B cell (primary cell): ENCODE results near the gene OR52E1. TPM values are rescaled to one million over a fixed set of nuclear protein-coding genes. Genes with fewer than 3 reads are reported as not detected.

Source experiments
- ATAC-seq: fragments of 200-7000 bp; cut with Tn5 transposase; one replicate; pipeline ENCODE4 v1.10.0; 2021; ENCODE audit warnings: low read depth, mild to moderate bottlenecking, moderate number of reproducible peaks, moderate library complexity
- CTCF ChIA-PET: fragments of 350-600 bp; sonication (Branson Sonifier 250); formaldehyde crosslinking; loops from one replicate; lab custom pipeline; 2021; ENCODE audit warnings: antibody characterized with exemption, inconsistent platforms; lab: Charles Lee
- POLR2A ChIA-PET: fragments of 350-600 bp; sonication (Branson Sonifier 250); formaldehyde crosslinking; loops from one replicate; lab custom pipeline; 2021; ENCODE audit warnings: antibody characterized with exemption; lab: Charles Lee
- DNase-seq: peaks from one replicate; pipeline ENCODE4 v3.0.0; 2013
- H2AFZ ChIP-seq: 2 replicates; pipeline ENCODE4 v1.6.1; 2012; ENCODE audit warnings: mild to moderate bottlenecking, low read depth, low read length; ENCODE audit not compliant: insufficient read depth, poor library complexity, severe bottlenecking
- H3K27ac ChIP-seq, 2 donors: 1 replicate in 1 of 2; 2 replicates in 1 of 2; pipeline ENCODE4 v1.5.1; 2012 to 2013; ENCODE audit warnings: low read length in 2 of 2, mild to moderate bottlenecking in 2 of 2, moderate library complexity in 1 of 2
- H3K27me3 ChIP-seq, 4 experiments: fragments of 200-600 bp in 1 of 4; sonication (generic) in 1 of 4; replicated peaks in 1 of 4; 1 replicate in 2 of 4; 2 replicates in 2 of 4; pipeline versions ENCODE4 v1.6.1 to v1.7.0; 2013 to 2016; ENCODE audit warnings: low read length in 3 of 4, mild to moderate bottlenecking in 2 of 4, mixed read lengths in 1 of 4, moderate library complexity in 1 of 4; ENCODE audit not compliant: insufficient read depth in 4 of 4, control insufficient read depth in 3 of 4; ENCODE audit errors: control extremely low read depth in 1 of 4
- H3K36me3 ChIP-seq, 2 experiments: replicated peaks in 1 of 2; 1 replicate in 1 of 2; 2 replicates in 1 of 2; pipeline versions ENCODE4 v1.6.1 to v1.7.1; 2013; ENCODE audit warnings: low read length in 1 of 2; ENCODE audit not compliant: insufficient read depth in 2 of 2, control insufficient read depth in 1 of 2; ENCODE audit errors: control extremely low read depth in 1 of 2, extremely low read depth in 1 of 2
- H3K4me1 ChIP-seq, 2 donors: fragments of 200-600 bp in 1 of 2; sonication (generic) in 1 of 2; 1 replicate in 1 of 2; 2 replicates in 1 of 2; pipeline versions ENCODE4 v1.5.1 to v1.6.1; 2013 to 2017; ENCODE audit warnings: low read length in 2 of 2; ENCODE audit not compliant: control insufficient read depth in 2 of 2, insufficient read depth in 2 of 2
- H3K4me2 ChIP-seq: replicated peaks from 2 replicates; pipeline ENCODE3; 2012; ENCODE audit warnings: mild to moderate bottlenecking, low read depth, low read length; ENCODE audit not compliant: poor library complexity, severe bottlenecking
- H3K4me3 ChIP-seq, 5 experiments: fragments of 200-600 bp in 1 of 5; sonication (generic) in 1 of 5; 1 replicate in 3 of 5; 2 replicates in 2 of 5; pipeline versions ENCODE4 v1.5.1 to v1.7.0; 2011 to 2016; ENCODE audit warnings: low read length in 4 of 5, mild to moderate bottlenecking in 4 of 5, low read depth in 2 of 5, control low read depth in 1 of 5, moderate library complexity in 1 of 5; ENCODE audit not compliant: insufficient read depth in 1 of 5; ENCODE audit errors: control extremely low read depth in 1 of 5, extremely low read depth in 1 of 5
- H3K79me2 ChIP-seq: fragments of 200-600 bp; sonication (generic); one replicate; pipeline ENCODE4 v1.6.0; 2016; ENCODE audit warnings: low read length; ENCODE audit not compliant: control insufficient read depth, insufficient read depth
- H3K9ac ChIP-seq: fragments of 200-600 bp; sonication (generic); 2 replicates; pipeline ENCODE4 v1.6.1; 2017; ENCODE audit warnings: mild to moderate bottlenecking, low read length, moderate library complexity
- H3K9me3 ChIP-seq, 3 donors: one replicate each; pipeline versions ENCODE4 v1.6.1 to v1.7.1; 2013; ENCODE audit warnings: low read length in 2 of 3; ENCODE audit not compliant: control insufficient read depth in 2 of 3, insufficient read depth in 1 of 3; ENCODE audit errors: control extremely low read depth in 1 of 3
- H4K20me1 ChIP-seq: 2 replicates; pipeline ENCODE4 v1.6.0; 2012; ENCODE audit warnings: mild to moderate bottlenecking, low read length; ENCODE audit not compliant: insufficient read depth, control insufficient read depth, poor library complexity, severe bottlenecking
- H3K27ac Mint-ChIP-seq: one replicate; pipeline ENCODE4 v1.8.0; 2021; ENCODE audit warnings: mixed read lengths
- H3K27me3 Mint-ChIP-seq: one replicate; pipeline ENCODE4 v1.8.0; 2021; ENCODE audit warnings: mixed read lengths
- H3K4me1 Mint-ChIP-seq: one replicate; pipeline ENCODE4 v1.8.0; 2021; ENCODE audit warnings: mixed read lengths
- H3K4me3 Mint-ChIP-seq: one replicate; pipeline ENCODE4 v1.8.0; 2021; ENCODE audit warnings: mixed read lengths
- H3K9me3 Mint-ChIP-seq: one replicate; pipeline ENCODE4 v1.8.0; 2022; ENCODE audit warnings: mixed read lengths; ENCODE audit not compliant: insufficient read depth
- CTCF ChIP-seq: fragments of 200-600 bp; IDR thresholded peaks from one replicate; pipeline ENCODE4 v1.8.0; 2022; ENCODE audit warnings: antibody characterized with exemption, mild to moderate bottlenecking
- EZH2 ChIP-seq: IDR thresholded peaks from 2 replicates; pipeline ENCODE4 v1.6.1; 2012; ENCODE audit warnings: borderline replicate concordance, low read depth, mild to moderate bottlenecking, moderate library complexity, low read length; ENCODE audit not compliant: insufficient read depth, poor library complexity, severe bottlenecking
- WGBS: methylation state at CpG from one replicate; pipeline ENCODE4 v1.1.5; 2013; ENCODE audit warnings: missing lambda C conversion rate; ENCODE audit not compliant: insufficient coverage; 5-methylcytosine and 5-hydroxymethylcytosine counted together
- intact Hi-C: fragments of 100-400 bp; cut with micrococcal nuclease; formaldehyde crosslinking; loops from one replicate; pipeline ENCODE4 v1.10.0; 2022
- polyA plus RNA-seq: library from polyadenylated mRNA; depleted of rRNA; stranded (reverse); fragments of >200 nt; gene quantifications from 2 replicates; pipeline ENCODE4 v1.2.3, GENCODE V29; 2012
- total RNA-seq, 2 donors: library from RNA; stranded (reverse); fragments of 120-200 nt in 1 of 2; gene quantifications; 1 replicate in 1 of 2; 2 replicates in 1 of 2; pipeline versions ENCODE4 v1.2.3 to v1.2.4, GENCODE V29; 2013 to 2022

Gene OR52E1
- total and polyA plus RNA-seq, 2 donors (not counting 1 experiment from before 2014, with no cell fraction given) = not detected

DNA sequence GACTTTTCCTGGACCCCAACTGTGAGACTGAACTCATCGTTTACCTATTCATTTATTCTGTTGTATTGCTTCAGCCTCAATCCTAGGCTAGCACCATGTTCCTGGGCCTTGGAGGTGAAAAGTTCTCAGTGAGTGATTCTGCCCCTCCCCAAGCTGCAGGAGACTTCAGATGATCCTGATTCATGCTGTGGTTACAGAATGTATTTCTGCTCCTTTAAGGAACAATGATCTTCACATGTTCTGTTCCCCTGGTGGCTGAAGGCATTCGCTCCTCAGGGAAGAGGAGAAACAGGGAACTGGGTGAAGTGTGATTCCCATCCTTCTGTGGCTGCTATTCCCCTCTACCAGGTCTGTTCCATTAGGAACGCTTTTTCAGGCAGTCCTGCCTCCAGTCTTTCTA lies 2.4 kb downstream of the OR52E1 start:
- H4K20me1 ChIP-seq = no peaks in the 10 kb centered on the region
- POLR2A ChIA-PET = no interaction called here
- no peaks in the 10 kb centered on the region for H3K9me3 Mint-ChIP-seq

GRCh38 chr11:5081405-5081804 lies 12.0 kb downstream of the OR52E1 start:
- Mint-ChIP-seq H3K4me3 (no peak overlapping the region), H3K27me3 (peaks cover 3% of the 10 kb centered on the region), H3K4me1 (no peaks in the 10 kb centered on the region), H3K9me3 (no peaks in the 10 kb centered on the region), H3K27ac (no peak overlapping the region)
- no peak for DNase-seq
- intact Hi-C loops = no loop called here
- Histone ChIP-seq H3K4me2 (no peak overlapping the region), H3K9ac (no peak overlapping the region), H4K20me1 (no peaks in the 10 kb centered on the region), H3K36me3 (no peaks in the 10 kb centered on the region), H3K27ac (no peak overlapping the region), H3K4me1 (no peaks in the 10 kb centered on the region), H2AFZ (no peak overlapping the region), H3K79me2 (no peaks in the 10 kb centered on the region), H3K4me3 (no peak overlapping the region), H3K9me3 (no peaks in the 10 kb centered on the region), H3K27me3 (no peaks in the 10 kb centered on the region)
- TF ChIP-seq CTCF (no peak), EZH2 (no peak)
- WGBS = no CpG with 5 or more reads among the region's 2 CpGs
- ChIA-PET POLR2A (no interaction called here), CTCF (no interaction called here)
- no peak for ATAC-seq

More for the DNA sequence above, 2.4 kb downstream of the OR52E1 start:
- H3K9ac ChIP-seq = no peak overlapping the region
- H3K4me1 ChIP-seq = no peaks in the 10 kb centered on the region
- no peaks in the 10 kb centered on the region for H3K4me1 Mint-ChIP-seq
- H3K27me3 ChIP-seq = no peaks in the 10 kb centered on the region
- no peak overlapping the region for H3K27ac Mint-ChIP-seq
- peaks cover 4% of the 10 kb centered on the region for H3K27me3 Mint-ChIP-seq
- ATAC-seq (no peak), DNase-seq (no peak)
- H3K4me2 ChIP-seq = no peak overlapping the region
- TF ChIP-seq CTCF = no peak
- no peak overlapping the region for H3K4me3 ChIP-seq
- WGBS = 60% methylated on average over 1 of the region's 3 CpGs
- H3K36me3 ChIP-seq = no peaks in the 10 kb centered on the region
- no peak overlapping the region for H3K4me3 Mint-ChIP-seq
- no peak overlapping the region for H3K27ac ChIP-seq
- CTCF ChIA-PET = no interaction called here
- H2AFZ ChIP-seq = no peak overlapping the region
- H3K79me2 ChIP-seq = no peaks in the 10 kb centered on the region
- H3K9me3 ChIP-seq = no peaks in the 10 kb centered on the region
- intact Hi-C loops = no loop called here
